Measurements from ENCODE around the gene ARHGDIG.

The ARHGDIG gene

GRCh38 chr16:279531-279930 is 860 bp upstream of the ARHGDIG start:
- in situ Hi-C loops (cut with MboI; ENCODE audit: low sequenced_read_pairs) = no loop called here

- in situ Hi-C loops (cut with MboI; ENCODE audit: low sequenced_read_pairs) = no loop called here
These were observed 358 bp upstream of the ARHGDIG start for GRCh38 chr16:280005-280460.

- in situ Hi-C loops (cut with MboI; ENCODE audit: low sequenced_read_pairs) = no loop called here
These were observed 734 bp downstream of the ARHGDIG start for GRCh38 chr16:280991-281659.

DNA sequence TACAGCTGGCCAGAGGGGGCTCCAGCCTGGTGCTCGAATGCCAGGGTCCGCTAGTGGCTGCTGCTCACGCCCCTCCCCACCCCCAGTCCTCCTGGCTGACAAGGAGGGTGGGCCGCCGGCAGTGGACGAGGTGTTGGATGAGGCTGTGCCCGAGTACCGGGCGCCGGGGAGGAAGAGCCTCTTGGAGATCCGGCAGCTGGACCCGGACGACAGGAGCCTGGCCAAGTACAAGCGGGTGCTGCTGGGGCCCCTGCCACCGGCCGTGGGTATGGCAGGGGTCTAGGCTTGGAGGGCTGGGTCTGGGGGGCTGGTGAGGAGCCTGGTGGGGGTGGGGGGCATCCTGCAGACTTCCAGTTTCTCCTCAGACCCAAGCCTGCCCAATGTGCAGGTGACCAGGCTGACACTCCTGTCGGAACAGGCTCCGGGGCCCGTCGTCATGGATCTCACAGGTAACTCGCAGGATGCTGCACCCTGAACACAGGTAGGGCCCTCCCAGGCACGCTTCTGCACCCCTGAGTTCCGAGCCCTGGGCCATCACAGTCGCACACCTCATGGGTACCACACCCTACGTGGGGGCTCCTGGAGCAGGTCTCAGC is 1.4 kb downstream of the ARHGDIG start:
- in situ Hi-C loops (cut with MboI; ENCODE audit: low sequenced_read_pairs) = no loop called here

GRCh38 chr16:282491-282890 is 2.1 kb downstream of the ARHGDIG start:
- in situ Hi-C loops (cut with MboI; ENCODE audit: low sequenced_read_pairs) = no loop called here

DNA sequence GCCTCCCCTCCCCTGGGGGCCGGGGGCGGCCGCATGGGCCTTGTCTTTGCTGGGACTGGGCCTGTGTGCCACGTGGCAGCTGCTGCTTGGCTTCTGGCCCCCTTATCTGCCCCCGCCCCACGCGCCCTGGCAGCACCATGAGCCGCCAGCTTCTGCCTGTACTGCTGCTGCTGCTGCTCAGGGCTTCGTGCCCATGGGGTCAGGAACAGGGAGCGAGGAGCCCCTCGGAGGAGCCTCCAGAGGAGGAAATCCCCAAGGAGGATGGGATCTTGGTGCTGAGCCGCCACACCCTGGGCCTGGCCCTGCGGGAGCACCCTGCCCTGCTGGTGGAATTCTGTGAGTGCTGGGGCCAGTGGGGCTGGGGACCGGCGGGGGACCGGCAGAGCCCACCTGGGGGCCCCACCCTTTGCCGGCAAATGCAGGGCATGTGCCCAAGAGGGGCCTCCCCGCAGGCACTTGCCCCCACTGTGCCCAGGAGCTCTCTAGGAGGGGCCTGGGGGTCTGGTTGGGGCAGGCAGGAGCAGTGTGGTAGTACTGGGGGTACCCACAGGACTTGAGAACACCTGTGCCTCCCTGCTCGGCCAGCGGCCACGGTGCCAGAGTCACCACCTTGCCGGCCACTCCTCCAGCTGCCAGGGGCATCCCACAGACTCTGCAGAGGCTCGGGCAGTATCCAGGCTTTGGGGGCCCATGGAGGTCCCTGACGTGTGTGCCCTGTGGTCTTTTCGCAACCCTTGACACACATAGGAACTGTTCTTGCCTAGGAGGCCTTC is 2.8 kb downstream of the ARHGDIG start, which contains the start of gene PDIA2:
PDIA2 (plus strand) TSS at position 132 of the 773 bp plus-strand sequence; CDS start at position 138, 6 bp downstream.
- in situ Hi-C loops (cut with MboI; ENCODE audit: low sequenced_read_pairs) = no loop called here

GRCh38 chr16:284204-285120 is 4.1 kb downstream of the ARHGDIG start:
- in situ Hi-C loops (cut with MboI; ENCODE audit: low sequenced_read_pairs) = no loop called here

DNA sequence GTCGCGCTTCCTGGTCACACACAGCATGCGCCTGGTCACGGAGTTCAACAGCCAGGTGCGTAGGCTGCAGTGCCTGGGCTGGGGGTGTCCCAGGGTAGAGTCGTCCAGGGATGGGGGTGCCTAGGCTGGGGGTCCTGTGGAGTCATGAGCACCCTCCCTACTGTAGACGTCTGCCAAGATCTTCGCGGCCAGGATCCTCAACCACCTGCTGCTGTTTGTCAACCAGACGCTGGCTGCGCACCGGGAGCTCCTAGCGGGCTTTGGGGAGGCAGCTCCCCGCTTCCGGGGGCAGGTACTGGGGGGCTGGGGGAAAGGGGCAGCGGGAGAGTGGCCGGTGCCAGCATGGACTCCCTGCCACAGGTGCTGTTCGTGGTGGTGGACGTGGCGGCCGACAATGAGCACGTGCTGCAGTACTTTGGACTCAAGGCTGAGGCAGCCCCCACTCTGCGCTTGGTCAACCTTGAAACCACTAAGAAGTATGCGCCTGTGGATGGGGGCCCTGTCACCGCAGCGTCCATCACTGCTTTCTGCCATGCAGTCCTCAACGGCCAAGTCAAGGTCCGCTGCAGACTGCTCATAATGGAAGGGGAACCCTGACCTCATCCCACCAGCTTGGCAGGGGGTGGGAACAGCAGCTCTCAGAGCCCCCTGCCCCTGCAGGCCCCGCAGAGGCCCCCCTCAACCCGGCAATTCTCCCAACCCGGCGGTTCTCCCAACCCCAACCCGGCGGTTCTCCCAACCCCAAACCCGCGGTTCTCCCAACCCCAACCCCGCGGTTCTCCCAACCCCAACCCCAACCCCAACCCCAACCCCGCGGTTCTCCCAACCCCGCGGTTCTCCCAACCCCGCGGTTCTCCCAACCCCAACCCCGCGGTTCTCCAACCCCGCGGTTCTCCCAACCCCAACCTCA is 5.0 kb downstream of the ARHGDIG start:
- in situ Hi-C loops (cut with MboI; ENCODE audit: low sequenced_read_pairs) = no loop called here

DNA sequence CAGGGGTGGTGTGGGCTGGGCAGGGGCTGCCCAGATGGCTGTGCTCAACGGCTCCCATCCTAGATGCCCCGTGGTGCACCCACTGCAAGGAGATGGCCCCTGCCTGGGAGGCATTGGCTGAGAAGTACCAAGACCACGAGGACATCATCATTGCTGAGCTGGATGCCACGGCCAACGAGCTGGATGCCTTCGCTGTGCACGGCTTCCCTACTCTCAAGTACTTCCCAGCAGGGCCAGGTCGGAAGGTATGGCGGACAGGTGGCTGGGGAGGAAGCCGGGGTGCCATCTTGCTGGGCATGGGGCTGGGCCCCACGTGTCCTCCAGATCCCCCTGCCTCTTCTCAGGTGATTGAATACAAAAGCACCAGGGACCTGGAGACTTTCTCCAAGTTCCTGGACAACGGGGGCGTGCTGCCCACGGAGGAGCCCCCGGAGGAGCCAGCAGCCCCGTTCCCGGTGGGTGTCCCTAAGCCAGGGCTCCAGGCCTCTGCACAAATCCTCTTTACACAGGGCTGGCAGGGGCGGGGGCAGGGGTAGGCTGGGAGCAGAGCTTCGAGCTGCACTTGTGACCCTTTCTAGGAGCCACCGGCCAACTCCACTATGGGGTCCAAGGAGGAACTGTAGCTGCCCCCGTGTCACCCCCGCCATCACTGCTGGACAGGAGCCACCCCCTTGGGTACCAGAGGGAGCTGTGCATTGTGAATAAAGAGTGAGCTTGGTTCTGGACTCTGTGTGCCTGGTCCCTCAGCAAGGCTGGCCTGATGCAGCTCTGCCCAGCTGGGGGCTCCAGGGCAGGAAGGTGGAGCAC is 6.3 kb downstream of the ARHGDIG start:
- in situ Hi-C loops (cut with MboI; ENCODE audit: low sequenced_read_pairs) = no loop called here

DNA sequence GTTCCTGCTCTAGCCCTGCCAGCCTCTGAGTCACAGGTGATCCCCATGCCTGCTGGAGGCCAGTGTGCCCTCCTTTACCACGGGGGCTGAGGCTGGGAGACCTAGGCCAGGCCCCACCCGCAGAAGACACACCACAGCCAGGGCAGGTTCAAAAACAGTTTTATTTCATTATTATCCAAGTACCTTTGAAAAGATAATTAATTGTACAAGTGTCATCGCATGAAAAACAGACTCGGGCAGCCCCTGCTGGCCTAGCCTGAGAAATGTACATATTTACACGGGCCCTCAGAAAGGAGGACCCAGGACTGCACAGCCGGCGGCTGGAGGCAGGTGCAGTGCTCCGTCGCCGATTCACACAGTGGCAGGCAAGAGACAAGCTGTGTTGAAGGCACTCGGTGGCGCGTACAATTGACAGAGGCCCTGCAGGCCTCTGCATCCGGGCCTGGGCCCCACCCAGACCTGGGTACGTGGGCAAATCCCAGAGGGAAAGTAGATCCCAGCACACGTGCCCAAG is 7.0 kb downstream of the ARHGDIG start:
- in situ Hi-C loops (cut with MboI; ENCODE audit: low sequenced_read_pairs) = no loop called here

GRCh38 chr16:287981-288920 is 7.9 kb downstream of the ARHGDIG start:
- in situ Hi-C loops (cut with MboI; ENCODE audit: low sequenced_read_pairs) = no loop called here

DNA sequence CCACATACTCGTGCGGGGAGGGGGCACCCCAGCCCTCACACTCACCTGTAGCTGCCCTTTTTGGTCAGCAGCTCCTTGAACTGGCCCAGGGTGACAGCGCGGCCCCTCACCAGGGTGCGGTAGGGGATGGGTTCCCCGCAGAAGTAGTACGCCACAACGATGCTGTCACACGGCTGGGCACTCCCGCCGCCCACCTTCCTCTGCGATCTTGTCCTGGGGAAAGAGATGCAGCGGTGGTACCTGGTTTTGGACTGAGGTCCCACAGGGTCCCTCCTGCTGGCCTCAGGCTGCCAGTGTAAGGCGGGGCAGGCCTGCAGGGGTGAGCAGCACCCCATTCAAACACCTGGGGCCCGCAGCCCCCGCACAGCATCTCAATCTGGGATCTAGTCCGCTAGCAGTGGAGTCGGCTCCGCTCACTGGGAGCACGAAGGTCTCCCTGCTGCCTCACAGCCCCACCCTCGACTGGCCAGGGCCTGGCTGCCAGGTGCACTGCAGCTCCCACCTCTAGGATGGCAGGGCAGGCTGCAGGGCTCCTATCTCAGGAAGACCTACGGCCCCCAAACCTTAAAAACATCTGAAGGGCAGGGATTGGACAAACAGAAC is 9.1 kb downstream of the ARHGDIG start:
- in situ Hi-C loops (cut with MboI; ENCODE audit: low sequenced_read_pairs) = no loop called here

GRCh38 chr16:290015-290680 is 9.8 kb downstream of the ARHGDIG start:
- in situ Hi-C loops (cut with MboI; ENCODE audit: low sequenced_read_pairs) = no loop called here

DNA sequence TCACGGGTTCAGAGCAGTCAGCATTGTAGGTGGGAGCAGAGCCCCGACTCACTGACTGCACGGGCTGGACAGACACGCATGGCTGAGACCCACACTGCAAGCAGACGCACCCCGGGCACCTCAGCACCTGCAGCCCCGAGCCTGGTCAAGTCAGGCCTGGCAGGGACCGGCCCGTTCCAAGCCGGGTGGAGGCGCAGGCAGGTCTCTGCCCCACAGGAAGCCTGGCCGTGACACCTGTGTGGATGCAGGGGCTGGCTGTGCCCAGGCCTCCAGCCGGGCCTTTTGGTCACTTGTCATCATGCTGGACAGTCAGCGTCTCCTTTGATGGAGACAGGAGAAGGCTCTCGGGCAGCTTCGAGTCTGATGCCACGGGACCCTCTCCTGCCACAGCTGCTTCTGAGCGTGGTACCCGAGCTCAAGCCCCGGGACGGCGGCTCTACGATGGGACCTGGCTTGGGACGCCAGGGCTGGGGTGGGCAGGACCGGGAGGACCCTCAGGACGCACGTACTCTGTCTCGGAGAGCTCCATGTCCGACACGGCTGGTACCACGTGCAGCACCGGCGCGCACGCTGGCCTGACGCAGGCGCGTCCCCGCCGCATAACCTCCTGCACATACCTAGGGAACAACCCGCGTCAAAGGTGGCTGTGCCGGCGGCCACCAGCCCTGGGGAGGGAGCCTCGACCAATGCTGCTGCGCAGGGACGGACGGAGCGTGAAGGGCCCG is 10.5 kb downstream of the ARHGDIG start:
- in situ Hi-C loops (cut with MboI; ENCODE audit: low sequenced_read_pairs) = no loop called here

DNA sequence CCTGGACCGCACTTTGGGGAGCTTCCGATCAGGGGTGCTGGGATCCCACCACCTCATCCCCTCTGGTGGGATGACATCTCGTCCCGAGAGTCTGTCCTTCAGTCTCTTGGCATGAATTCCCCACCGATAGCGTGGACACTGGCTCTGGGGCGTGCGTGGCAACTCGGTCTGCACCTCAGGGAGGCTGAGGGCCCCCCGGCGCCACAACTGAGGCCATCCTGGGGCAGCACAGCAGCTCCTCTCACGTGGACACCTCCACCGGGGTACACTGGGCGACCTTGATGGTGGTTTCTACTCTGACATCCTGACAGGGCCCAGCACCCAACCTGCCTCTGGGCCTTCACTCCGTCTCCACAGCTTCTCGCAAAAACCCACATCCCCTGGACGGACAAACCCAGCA is 11.1 kb downstream of the ARHGDIG start:
- in situ Hi-C loops (cut with MboI; ENCODE audit: low sequenced_read_pairs) = no loop called here

All from hTERT RPE-1 (cell line).